SKM-1 (cell line): Measurements from ENCODE around the gene COPZ1.
A peak's percentile ranks its signal among the peaks of the same experiment; 100 is the strongest.

Experiments
- DNase-seq: peaks from one replicate; lab custom pipeline; 2025; ENCODE audit not compliant: unreplicated experiment; lab: John Stamatoyannopoulos, UW

COPZ1 gene

DNA sequence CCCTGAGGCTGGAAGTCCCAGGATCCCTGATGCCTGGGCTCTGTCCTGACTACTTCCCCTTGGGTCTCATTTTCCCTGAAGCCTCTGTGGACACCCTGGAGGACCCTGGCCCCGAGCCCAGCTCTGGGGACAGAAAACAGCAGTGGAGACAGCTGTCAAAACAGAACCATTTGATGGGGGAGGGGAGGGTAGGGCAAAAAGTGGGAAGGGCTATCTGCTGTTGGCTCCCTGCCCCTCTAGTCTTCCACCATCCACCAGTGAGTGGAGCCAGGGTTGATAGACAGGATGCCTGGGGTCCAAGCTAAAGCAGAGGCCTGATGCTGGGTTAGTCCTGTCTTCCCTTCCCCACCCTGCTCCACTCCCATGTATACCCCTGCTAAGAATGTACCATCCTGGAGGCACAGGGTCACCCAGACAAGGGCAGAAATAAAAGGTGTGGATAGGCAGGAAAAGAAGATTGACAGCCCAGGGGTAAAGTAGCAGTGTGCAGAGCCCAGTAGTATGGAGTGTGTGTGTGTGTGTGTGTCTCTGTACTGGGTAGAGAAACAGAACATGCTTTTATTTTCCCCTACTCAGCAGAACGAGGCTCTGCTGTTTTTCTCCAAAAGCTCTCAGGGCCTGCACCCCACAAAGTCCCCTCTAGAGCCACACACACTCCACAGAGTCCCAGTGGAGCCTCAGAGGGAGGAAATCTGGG, 49.8 kb downstream of the COPZ1 start:
- no peak for DNase-seq

DNA sequence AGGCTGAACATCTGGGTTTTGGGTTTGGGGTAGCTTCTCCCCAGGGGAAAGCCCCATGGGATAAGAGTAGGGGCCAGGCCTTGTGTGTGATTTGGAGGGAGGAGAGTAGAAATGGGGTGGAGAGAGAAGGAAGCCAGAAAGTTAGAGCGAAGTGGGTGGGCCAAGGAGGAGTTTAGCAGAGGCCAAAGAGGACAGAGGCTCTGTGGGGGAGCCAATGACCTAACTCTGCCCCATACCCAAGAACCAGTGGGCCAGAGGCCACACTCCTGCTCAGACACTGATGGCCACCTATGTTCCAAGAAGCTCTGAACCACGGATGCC, 50.3 kb downstream of the COPZ1 start:
- no peak for DNase-seq

DNA sequence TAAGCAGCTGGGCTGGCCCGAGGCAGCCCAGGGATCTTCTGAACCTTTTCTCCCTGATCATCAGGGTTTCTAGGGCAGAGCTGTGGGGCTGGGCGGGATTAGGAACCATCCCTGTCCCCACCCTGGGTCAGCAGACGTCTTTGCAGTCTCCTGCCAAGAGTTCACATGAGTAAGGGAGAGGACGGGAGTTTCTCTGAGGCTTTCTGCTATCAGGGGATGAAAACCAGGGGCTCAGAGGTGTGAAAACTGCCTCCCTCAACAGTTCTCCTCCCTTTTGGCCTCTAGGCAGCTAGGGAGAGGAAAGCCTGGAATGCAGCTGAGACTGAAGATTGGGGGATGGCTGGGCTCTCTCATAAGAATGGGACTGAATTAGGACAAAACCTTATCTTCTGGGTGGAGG, 51.7 kb downstream of the COPZ1 start:
- DNase-seq = no peak

DNA sequence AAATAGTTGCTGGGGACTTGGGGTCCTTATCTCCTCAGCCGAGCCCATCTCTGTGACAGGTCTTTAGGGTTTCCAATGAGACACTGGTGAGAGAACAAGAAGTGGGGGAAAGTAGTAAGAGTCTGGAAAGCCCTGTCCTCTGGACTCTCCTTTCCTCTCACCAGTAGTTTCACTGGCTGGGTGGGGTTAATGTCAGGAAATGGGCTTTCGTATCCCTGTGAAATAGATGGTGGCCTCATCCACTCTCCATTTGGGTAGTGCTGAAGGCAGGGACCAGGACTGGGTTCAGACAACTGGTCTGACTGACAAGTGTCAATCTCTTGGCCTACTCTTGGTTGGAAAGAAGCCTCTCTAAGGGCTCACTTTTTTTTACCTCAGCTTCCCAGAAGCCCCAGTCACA, 52.1 kb downstream of the COPZ1 start:
- DNase-seq = no peak

DNA sequence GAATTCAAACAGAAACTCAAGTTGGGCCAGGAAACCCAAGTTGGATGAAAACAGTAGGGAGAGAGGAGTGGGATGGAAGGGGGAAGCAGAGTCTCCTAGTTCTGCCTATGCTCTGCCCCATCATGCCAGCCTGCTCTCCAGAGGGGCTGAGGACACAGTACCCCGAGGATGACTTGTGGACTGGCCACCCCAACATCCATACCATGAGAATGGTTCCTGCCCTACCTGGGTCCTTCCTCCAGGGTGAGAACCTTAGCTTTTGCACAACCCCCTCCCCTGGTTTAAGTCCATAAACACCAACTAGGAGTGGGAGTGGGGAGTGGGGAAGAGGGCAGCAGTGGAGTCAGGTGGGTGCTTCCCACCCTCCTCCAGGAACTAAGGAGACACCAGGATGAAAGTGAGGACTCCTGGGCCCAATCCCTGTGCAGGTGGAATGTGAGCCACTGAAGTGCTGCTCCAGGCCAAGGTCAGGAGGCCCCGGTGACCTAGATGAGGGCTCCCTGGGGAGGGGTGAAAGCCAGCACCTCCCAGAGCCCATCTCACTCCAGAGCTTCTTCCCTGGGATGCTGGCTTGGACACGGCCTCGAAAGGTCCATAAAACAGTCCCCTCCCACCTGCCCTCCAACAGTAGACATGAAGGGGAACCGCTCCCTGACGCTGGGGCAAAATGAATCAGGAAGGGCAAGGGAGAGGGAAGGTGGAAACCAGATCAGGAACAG, 53.0 kb downstream of the COPZ1 start:
- no peak for DNase-seq

DNA sequence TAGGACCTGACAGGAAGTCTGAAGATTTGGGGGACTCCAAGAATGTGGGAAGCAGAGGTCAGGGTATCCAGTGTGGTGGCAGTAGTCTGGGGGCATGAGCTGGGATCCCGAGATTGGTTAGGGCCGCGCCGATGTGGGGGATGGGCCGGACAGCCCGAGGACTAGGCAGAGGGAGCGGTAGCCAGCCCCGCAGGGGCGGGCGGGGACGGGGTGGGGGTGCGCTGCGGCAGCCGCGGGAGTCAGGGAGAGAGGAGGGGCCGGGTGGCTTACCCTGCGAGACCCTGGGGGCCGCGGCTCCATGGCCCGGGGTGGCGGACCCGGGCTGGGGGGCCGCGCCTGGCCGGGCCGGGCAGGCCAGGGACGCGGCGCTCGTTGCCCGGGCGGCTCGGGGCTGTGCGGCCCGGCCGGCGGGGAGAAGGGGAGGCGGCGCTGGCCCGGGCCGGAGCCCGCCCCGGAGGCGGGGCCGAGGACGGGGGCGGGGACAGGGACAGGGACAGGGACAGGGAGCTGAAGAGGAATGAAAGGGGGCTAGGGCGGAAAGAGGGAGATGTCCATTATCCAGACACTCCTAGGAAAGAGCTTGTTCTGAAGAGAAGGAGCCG, 54.0 kb downstream of the COPZ1 start:
- DNase-seq = no peak

DNA sequence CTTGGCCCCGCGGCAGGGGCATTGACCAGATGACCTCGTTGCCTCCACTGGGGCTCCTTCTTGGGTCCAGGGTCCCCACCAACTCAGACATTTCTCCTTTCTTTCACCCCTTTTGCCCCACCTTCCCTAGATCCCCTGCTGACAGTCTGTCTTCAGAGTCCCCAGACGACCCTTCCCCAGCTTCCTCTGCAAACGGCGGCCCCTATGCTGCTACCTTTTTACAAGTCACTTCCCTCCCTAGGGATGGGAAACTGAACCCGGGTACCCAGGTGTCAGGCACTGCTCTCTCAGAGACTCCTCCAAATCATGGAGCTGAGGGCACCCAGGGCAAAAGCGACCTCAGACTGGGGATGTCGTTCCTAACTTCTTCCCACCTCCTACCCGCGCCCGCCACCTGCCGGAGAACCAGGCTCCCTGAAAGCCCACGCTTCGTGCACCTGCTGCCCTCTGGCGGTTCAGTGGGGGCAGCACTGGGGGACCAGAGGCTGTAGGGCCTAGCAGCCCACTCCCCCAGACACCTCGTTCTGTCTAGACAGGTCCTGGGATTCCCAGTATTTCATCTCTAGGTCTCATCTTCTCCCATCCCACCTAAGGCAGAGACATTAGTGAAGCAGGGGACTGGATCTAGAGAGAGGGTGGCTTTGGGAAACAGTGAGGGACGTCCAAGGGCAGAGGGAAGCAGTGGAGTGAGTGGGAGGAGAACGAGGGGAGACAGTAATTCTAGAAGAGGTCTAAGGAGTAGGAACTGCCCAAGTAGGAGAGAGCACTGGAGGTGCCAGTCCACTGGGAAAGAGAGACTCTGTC, 54.7 kb downstream of the COPZ1 start:
- peak; percentile 32 for DNase-seq

DNA sequence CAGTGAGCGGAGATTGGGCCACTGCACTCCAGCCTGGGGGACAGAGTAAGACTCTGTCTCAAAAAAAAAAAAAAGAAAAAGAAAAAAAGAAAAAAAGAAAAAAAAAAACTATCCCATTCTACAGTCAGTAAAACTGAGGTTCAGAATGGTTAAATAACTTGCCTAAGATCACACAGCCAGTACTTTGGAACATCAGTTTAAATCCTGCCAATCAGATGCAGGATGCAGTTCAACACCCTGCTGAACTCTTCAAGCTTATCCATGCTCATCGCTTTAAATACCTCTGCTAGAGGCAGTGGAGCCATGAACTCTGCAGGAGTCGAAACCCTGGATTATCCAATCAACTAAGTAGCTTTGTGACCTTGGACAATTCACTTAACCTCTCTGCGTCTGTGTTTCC, 56.2 kb downstream of the COPZ1 start:
- no peak for DNase-seq

DNA sequence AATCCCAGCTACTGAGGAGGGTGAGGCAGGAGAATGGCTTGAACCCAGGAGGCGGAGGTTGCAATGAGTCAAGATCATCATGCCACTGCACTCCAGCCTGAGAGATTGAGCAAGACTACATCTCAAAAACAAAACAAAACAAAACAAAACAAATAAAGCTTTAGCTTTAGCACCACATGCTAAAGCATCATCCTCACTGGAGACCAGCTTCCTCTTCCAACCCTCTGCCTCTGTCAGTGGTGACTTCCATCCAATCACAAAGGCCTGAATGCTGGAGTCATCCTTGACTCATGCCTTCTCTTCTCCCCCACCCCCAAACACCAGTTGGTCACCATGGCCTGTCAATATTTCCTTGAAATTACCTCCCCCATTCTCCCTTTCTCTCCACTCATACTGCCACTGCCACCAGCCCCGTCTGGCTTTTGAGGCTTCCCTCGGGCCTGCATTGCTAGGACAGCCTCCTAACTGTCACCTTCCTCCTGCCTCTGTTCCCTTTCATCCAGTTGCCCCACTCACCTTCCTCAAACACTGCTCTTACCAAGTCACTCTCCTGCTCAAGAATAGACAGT, 58.2 kb downstream of the COPZ1 start:
- peak; percentile 34 for DNase-seq

DNA sequence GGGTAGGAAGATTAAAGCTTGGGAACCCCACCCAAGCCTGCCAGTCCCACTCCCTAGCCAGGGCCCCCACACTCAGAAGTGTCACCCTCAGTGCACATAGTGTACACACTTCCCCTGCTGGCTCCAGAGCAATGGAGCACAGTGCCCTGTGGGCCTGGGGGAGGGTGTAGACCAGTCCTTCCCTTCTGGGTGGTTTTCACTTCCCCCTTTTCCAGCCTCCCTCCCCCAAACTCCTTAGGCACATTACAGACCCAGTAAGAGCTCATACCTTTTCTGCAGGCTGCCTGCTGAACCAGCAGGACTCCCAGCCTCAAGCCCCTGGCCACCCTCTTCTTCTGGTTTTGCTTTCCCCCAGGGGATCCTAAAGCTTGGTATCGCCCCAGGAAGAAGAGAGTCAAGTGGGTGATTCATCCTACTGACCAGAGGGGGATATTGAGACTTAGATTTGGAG, 59.7 kb downstream of the COPZ1 start, which contains the start of gene ZNF385A:
Gene ZNF385A, minus strand, starts transcription at position 143 of the 451 bp plus-strand sequence. CDS start 219 bp downstream, outside the sequence.
- peak; percentile 70 for DNase-seq

DNA sequence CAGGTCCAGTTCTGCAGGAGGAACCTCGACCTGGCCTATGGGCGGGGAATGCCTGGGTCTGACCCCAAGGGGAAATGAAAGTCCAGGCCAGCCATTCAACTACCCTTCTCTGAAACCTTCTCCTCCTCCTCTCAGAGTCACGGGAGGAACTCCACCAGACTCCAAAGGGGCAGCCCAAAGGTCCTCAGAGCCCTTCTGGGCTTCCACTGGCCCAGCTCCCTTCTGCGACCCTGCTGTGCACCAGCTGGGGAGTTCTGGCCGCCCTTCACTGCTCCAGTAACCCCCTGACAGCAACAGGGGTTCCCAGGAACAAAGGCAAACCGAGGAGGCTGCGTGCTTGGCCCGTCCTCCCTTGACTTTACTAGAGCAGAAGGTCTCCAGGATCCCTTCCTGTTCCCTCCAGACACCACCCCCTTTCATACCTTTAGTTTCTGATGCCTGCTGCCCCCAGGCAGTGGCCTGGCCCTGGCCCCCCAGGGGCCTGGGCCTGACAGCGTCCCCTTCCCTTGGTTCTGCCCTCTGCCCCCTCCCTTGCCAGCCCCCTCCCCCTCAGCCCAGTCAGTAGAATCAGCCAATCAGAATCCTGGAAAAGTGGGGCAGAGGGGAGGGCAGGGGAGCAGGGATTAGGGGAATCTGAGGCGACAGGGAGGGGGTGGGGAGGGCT, 60.5 kb downstream of the COPZ1 start:
- DNase-seq = no peak

DNA sequence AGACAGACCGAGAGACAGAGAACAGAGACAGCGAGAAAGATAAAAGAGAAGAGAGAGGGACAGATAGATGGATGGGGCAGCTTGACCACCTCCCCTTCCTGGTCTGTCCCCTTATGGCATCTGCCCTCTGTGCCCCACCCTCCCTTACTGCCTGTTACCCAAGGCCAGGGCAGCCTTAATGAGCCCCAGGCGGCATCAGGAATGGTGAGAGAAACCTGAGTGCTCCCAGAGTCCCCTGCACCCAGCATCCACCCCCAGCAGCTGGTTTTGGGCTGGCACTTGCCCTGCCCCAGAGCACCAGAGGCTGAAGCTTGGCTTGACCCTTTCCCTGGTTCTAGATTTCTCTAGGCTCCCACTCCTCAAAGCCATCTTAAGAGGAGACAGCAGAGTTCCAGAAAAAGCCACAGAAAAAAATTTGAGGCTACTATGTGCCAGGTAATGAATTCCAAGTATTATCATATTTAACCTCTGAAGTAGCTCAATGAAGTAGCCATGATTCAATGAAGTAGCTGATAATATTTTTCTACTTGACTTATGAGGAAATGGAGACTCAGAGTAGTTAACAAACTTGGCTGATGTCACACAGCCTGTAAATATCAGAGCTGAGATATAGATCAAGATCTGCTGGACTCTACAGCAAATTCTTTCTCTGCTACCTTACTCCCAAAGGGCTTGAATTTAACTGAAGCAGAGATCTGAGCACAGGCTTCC, 61.6 kb downstream of the COPZ1 start:
- DNase-seq = no peak

DNA sequence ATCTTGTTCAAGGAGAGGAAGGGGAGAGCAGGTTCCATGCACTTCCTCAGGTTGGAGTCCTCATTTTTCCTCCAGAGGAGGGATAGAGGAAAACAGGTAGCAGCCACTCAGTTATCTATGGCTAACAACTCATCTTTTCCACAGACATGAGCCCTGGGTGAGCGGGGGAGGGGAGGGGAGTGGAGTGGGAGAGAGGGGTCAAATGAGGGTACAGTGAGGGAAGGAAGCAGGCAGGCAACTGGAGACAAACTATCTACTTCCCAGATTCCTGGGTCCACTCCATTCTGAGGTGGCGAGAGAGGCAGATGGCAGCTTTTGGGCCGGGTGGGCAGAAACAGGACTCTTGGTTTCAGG, 62.2 kb downstream of the COPZ1 start:
- no peak for DNase-seq

DNA sequence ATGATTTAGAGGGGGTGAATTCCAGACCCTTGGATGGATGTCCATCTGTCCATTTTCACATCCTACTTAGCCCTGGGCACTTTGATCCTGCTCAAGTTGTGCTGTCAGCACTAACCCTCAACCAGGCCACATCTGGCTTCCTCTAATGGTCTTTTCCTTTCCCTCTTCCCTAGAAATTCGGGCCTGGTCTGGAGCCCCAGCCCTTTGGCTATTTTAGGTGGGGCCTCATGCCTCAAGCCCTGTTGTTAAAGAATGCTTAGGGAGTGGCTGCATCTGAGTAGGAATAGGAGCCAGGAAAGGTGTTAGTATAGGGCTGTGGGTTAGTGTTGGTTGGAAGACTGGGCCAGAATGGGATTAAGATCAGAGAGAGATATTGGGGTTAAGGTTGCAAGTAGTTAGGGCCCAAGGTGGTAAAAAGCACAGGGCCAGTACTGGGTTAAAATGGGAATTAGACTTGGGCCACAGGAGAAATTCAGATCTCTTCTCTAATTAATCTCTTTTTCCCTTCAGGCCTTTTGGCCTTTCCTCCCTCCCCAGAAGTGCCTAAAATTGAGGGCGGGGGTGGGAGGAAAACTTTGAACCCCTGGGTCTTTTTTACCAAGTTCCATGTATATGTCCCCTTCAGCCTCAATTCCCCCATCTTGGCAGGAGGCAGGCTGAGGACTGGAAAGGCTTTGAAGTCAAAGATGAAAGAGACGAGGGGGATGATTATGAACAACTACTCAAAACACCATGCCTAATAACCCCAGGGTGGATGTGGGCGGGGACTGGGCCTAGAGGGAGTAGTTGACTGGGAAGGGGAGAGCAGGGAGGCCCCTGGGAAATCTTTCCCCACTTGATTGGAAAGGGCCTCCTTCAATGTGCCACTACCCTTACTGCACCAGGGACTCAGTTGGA, 63.6 kb downstream of the COPZ1 start:
- DNase-seq = no peak

DNA sequence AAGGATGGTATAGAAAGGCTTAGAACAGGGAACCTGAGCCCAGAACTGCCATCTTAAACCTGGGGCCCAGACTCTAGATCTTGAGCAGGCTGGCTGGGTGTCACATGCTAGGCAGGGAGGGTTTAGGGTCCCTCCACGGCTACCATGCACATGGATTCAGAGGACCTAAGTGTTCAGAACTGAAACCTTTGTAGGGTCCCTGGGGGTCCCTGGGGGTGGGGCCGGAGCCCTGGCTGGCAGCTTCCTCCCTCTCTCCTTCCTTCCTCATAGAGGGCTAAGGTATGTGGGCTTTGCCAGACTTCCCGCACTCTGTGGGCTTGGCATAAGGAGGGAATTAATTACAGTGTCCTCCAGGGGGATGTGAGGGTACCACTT, 64.2 kb downstream of the COPZ1 start:
- no peak for DNase-seq

DNA sequence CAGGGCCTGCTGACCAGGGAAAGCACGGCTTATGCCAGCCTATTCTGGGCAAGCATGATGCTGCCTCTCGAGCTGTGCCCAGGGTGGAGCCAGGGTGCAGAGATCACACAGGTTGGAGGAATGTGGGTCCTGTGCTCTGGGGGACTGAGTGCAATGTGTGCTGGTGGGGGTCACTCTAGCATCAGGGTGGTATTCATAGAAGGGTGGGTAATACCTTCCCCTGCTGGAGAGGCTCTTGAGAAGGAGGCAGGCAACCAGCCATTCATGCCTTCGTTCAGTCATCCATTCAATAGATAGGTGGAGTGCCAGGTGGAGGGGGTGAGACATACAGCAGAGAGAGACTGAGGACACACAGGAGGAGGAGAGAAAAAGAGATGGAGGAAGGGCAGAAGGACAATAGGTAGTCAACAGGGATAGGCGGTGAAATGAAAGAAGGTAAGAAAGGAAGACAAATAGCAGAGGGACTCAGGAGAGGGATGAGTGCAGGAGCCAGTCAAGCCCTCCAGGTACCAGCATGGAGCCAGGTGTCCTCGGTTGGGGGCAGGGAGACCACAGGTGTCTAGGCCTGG, 64.8 kb downstream of the COPZ1 start:
- no peak for DNase-seq

DNA sequence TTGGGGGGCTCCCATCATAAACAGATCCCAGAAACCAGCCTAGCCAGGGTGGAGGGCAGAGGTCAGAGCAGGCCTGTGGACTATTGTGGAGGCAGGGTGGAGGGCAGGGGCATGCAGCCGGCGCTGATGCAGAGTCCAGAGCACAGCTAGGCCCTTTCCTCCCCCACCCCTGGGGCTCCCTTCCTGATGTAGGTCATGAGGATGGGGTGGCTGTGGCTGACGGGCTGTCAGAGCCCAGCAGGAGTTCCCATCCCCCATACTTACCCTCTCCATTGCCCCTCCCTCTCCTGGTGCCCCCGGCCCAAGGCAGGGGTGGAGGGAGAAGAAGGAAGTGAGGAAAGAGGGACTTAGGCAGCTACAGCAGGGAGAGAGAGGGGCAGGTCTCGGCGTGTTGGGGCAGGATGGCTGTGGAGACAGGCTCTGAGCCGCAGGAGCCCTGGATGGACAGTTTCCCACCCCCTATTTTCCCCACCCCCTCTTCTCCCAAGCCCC, 65.3 kb downstream of the COPZ1 start:
- no peak for DNase-seq

DNA sequence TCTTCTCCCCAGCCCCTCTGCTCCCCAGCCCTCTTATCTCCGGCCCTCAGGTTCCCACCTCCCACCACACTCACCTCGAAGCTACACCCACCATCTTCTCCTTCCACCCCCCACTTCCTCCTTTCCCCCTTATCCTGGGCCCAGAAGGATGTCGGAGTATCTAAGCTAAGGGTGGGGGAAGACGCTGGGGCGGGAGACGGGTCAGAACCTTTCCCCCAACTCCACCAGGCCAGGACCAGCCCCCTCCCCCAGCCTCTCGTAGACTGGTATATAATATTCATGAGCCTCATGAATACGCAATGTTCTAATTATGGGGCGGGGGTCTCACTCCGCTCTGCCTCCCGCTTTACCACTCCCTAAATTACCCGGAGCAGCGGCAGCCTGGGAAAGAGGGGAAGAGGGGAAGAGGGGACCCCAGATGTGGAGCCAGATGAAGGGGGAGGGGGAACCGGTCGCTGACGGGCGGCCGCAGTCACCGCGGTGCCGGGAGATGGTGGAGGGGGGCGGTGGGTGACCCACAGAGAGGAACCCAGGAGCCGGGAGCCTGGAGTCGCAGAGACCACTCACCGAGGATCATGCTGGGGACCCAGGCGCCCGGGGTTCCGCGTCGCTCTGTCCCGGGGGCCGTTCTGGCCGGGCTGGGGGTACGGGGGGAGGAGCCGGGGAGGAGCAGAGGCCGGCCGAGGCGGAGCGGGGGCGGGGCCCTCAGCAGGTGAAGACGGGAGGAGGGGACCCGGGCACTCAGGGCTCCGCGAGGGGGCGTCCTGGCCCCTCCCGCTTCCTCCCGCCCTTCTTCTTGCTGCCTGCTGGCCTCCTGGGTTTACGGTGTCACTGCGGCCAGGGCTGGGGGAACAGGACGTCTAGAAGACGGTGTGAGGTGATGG, 66.0 kb downstream of the COPZ1 start:
- DNase-seq = no peak
